Stimulated activated CD4-positive, alpha-beta T cell treated with anti-CD3 and anti-CD28 coated beads, Interleukin-2, amount 100 ng/mL, for 24 hours (primary cell): Measurements from ENCODE around the gene KLC1.
"Not testable (repeated sequence)": the region's sequence is repeated elsewhere in the genome, so short reads cannot be mapped to it uniquely, and the experiment has no call there.

Source experiments
- DNase-seq, 2 donors: peaks; one replicate each; pipeline ENCODE4 v3.0.0-alpha.2; 2020

KLC1 gene

GRCh38 chr14:103659631-103660030, 30.6 kb downstream of the KLC1 start:
- no peak for DNase-seq

GRCh38 chr14:103662029-103662428, 33.0 kb downstream of the KLC1 start:
- DNase-seq = no peak

- no peak for DNase-seq
Measured at GRCh38 chr14:103662591-103662990, 33.6 kb downstream of the KLC1 start.

- no peak for DNase-seq
Measured at GRCh38 chr14:103663506-103663905, 34.5 kb downstream of the KLC1 start.

DNA sequence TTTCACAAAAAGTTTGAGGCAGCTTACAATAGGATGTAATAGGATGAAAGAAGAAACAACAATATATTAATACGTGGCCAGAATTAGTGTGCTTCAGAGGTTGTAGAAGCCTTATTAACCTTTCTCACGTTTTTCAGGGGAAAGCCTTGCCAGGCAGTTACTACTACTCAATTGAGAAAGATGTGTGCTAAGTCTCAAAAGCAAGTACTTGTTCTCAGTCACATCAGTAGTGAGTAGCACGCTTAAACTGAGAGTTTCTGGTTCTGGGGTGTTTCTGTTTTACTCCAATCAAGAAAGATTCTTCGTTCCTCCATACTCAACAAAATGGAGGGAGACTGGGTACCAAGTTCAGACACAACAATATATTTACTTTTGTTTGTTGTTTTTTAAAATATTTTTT, 38.7 kb downstream of the KLC1 start:
- no peak for DNase-seq

GRCh38 chr14:103668117-103668516, 39.1 kb downstream of the KLC1 start:
- no peak for DNase-seq

DNA sequence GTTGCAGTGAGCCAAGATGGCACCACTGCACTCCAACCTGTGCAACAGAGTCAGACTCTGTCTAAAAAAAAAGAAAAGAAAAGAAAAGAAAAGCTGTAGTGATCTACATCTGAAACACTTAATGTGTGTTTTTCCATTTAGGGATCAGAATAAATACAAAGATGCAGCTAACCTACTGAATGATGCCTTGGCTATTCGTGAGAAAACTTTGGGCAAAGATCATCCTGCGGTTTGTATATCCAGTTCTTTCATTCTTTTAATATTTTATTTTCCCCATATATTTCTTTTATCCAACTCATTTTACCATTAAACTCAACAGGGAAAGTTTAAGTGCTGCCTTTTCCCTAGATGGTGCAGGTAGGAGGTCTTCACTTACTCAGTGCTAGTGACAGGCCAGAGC, 40.4 kb downstream of the KLC1 start:
- DNase-seq = no peak

DNA sequence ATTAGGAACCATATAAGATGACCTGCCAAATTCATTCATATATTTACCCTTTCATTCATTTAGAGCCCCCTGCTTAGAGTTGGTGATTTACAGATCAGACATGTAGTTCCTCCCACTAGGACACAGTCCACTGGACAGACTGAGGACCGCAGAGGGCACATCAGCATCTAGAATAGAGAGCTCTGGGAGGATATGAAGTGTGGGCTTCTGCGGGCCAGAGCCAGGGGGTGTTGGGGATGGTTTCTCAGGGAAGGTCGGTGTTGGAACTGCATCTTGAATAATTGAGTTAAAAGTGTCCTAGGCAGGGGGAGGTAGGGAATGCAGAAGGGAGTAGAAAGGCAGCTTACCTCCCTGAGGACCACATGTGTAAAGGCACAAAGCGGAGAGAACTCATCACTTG, 42.9 kb downstream of the KLC1 start:
- no peak for DNase-seq

- DNase-seq = no peak
Measured at GRCh38 chr14:103675957-103676356, 46.9 kb downstream of the KLC1 start.

DNA sequence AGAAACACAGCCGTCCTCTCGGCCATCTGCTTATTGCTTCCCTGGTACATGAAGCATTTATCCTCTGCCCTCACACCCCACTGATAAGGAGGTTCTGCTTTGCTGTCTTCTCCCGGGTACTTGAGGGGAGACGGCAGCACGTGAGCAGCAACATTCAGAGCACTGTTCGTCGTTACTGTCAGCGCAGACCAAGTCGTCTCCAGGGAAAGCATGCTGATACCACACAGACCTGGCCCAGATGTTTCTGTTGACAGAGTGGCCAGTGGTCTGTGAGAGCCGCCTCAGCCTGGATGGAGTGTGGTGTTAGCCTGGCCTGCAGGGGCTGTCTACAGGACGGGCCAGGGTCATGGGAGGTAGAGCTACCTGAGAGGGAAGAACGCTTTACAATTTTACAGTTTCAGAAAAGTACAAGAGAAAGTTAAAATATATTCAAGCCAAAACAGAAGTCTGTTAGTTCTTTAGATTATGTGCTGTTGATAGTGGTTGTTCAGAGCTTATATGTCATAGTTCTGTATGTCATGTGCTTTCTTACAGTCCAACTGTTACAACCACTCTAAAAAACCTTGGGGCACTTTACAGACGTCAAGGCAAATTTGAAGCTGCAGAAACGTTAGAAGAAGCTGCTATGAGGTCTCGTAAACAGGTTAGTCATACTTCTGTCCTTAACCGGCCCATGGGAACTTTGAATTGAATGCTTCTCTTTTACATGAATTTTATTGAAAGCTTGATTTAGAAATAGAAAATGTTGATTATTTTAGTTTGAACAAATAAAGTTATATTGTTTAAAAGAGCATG, 48.1 kb downstream of the KLC1 start:
- no peak for DNase-seq

- DNase-seq = peak; percentile 39 to 60
Measured at GRCh38 chr14:103679351-103679750, 50.3 kb downstream of the KLC1 start.

GRCh38 chr14:103680491-103681231, 51.6 kb downstream of the KLC1 start:
- no peak for DNase-seq

DNA sequence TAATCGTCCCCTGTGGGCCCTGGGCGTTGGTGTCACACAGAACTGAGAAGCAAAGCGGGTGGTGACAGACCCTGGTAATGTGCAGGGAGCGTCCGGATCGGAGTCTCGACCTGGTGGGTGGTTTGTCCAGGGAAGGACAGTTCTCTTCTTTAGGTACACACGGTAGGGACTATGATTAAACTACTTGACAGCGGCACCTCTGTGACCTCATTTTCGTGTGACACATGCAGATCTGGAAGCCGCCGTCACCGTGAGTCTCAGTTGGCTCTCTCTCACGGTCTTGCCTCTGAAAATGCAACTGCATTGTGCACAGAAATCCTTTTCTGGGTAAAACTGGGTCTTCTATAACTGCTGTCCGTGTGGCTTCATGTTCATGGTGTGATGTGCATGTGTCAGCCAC, 54.1 kb downstream of the KLC1 start:
- DNase-seq = no peak

DNA sequence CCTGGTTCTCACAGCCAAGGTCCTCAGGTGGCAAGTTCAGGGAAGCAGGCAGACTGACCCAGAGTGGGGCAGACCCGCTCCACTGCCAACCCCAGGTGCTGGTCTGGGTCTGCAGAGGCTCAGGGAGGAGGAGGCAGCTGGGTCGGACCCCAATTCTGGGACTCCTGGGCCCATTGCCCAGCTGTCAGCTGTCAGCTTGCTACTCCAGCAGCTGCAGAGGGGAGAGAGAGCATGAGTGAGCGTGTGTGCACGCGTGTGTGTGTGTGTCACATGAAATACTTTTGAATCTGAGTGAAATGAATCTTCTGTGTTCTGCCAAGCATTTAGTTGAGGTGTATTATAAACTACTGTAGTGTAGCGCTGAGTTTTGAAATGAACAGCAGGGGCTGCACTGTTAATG, 55.5 kb downstream of the KLC1 start:
- DNase-seq = no peak

- DNase-seq = no peak
Measured at GRCh38 chr14:103684871-103685270, 55.9 kb downstream of the KLC1 start.

GRCh38 chr14:103685276-103686211, 56.5 kb downstream of the KLC1 start:
- DNase-seq = no peak

DNA sequence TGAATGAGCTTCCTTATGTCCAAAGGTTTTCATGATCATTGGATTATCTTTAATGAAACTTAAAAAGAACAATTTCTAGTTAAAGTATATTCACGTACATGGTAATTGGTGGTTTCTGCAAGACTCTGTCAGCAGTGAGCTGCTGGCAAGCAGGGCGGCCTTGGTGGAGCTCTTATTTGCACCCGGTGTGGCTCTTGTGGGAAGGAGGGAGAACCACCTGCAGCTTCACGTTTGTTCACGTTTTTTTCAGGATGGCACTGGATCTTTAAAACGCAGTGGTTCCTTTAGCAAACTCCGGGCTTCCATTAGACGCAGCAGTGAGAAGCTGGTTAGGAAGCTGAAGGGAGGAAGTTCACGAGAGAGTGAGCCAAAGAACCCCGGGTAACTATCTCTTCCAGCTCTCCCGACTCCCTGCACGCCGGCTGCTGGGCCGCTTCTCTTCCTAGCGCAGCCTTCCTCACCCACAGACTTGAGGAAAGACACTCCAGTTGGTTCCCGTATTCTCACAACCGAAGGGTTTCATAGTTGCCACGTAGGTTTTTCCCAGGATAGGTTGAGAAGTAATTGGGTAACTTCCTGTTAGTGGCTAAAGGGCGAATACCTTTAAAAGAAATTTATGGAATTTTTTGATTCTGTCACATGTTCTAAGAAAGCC, 57.9 kb downstream of the KLC1 start:
- no peak for DNase-seq

DNA sequence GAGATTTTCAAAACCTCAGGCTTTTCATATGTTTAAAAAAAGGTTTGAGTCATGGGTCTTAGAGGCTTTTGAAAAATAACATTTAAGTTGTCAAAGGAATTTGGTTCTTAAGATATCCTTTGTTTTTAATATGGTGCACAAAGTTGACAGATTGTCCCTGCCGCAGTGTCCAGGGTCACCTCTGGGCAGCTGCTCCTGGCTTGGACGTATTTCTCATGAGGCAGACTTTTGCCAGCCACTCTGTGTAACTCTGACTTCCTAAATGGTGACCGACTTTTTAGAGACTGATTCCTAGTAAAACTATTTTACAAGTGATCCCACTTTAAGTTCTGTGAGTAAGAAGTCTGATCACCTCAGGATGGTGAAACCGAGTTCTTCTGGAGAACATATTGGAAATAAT, 58.7 kb downstream of the KLC1 start:
- DNase-seq = no peak

DNA sequence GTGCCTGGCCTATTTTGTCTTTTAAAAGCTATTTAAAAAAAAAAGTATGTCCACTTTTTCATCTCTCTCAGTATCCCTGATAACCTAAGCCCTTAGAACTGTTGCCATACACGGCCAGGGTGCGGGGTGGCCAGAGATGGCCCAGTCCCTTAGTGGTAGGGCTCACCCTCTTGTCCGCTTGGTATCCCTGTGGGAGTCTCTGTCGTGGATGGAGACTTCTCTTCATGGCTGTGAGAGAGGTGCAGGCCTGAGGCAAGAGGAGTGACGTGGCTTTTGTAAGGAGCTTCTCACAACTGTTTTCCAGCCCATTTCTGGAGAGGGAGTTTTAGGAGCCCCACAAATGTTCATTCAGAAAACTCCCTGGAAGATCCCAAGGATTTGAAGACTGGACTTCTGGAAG, 59.4 kb downstream of the KLC1 start:
- no peak for DNase-seq

GRCh38 chr14:103688906-103689902, 60.2 kb downstream of the KLC1 start:
- no peak for DNase-seq

DNA sequence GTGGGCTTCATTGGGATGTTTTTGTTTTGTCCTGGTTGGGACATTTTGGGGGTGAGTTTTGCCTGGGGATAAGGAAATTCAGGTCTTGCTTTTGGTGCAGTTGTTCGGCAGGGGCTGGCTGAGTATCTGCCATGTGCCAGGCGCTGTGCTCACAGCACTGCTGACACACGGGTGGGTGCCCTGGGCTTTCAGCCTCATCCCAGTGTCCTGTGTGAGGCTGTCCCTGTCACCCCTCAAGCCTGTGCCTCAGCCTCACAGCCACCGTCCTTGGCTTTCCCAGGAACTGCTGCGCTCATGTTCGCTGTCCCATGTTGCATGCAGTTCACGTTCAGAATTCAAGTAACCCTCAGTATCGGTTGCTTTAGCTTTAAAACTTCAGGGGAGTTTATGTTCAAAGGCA, 61.3 kb downstream of the KLC1 start:
- no peak for DNase-seq

DNA sequence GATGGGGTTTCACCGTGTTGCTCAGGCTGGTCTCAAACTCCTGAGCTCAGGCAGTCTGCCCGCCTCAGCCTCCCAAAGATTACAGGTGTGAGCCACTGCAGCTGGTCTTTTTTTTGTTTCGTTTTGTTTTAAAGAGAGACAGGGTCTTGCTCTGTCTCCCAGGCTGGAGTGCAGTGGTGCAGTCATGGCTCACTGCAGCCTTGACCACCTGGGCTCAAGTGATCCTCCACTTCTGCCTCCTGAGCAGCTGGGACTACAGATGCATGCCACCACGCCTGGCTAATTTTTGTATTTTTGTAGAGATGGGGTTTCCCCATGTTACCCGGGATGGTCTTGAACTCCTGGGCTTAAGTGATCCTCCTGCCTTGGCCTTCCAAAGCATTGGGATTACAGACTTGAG, 62.6 kb downstream of the KLC1 start:
- DNase-seq = not testable (repeated sequence)
